A673 (cell line): ENCODE measurements around the gene NKX6-2. TPM values are rescaled to one million over a fixed set of nuclear protein-coding genes. Genes with fewer than 3 reads are reported as not detected.

Experiments
- BruUV-seq: library from RNA; stranded (reverse); fragments of 400-500 nt; replicated peaks from 2 replicates; lab custom pipeline; 2021; lab: Mats Ljungman, UMichigan
- CTCF ChIA-PET: fragments of 300-600 bp; sonication (Branson Sonifier 250); formaldehyde crosslinking; loops from one replicate; lab custom pipeline; 2022; ENCODE audit warnings: antibody characterized with exemption; lab: Charles Lee
- POLR2A ChIA-PET: fragments of 300-600 bp; sonication (Branson Sonifier 250); formaldehyde crosslinking; loops from one replicate; lab custom pipeline; 2022; ENCODE audit warnings: antibody characterized with exemption; ENCODE audit not compliant: low non-redundant PET; lab: Charles Lee
- DNase-seq: peaks from one replicate; pipeline ENCODE4 v3.0.0-alpha.2; 2015; ENCODE audit warnings: low spot score
- H3K27ac ChIP-seq: fragments of 200-600 bp; sonication (generic); 2 replicates; pipeline ENCODE4 v1.5.1; 2016; ENCODE audit warnings: mixed run types, low read depth, mild to moderate bottlenecking, mixed read lengths, antibody characterized with exemption, low read length; ENCODE audit not compliant: poor library complexity, severe bottlenecking
- H3K27me3 ChIP-seq: fragments of 200-600 bp; sonication (generic); replicated peaks from 2 replicates; pipeline ENCODE4 v1.6.1; 2017; ENCODE audit warnings: mixed run types, low read depth, mild to moderate bottlenecking, mixed read lengths, antibody characterized with exemption, low read length; ENCODE audit not compliant: insufficient read depth, poor library complexity
- H3K36me3 ChIP-seq: fragments of 200-600 bp; sonication (generic); 2 replicates; pipeline ENCODE4 v1.6.1; 2016; ENCODE audit warnings: mixed run types, mild to moderate bottlenecking, mixed read lengths, antibody characterized with exemption, low read length; ENCODE audit not compliant: insufficient read depth, poor library complexity, severe bottlenecking
- H3K4me1 ChIP-seq: fragments of 200-600 bp; sonication (generic); 2 replicates; pipeline ENCODE4 v1.6.1; 2017; ENCODE audit warnings: mixed run types, mild to moderate bottlenecking, mixed read lengths, antibody characterized with exemption, low read length; ENCODE audit not compliant: insufficient read depth, poor library complexity, severe bottlenecking
- H3K4me3 ChIP-seq: fragments of 200-600 bp; sonication (generic); 2 replicates; pipeline ENCODE4 v1.5.1; 2016; ENCODE audit warnings: low read depth, mixed run types, mild to moderate bottlenecking, mixed read lengths, low read length; ENCODE audit not compliant: poor library complexity, severe bottlenecking
- H3K9me3 ChIP-seq: fragments of 200-600 bp; sonication (generic); 2 replicates; pipeline ENCODE4 v1.6.1; 2016; ENCODE audit warnings: mixed run types, low read depth, mild to moderate bottlenecking, mixed read lengths, antibody characterized with exemption, low read length; ENCODE audit not compliant: poor library complexity, severe bottlenecking
- EZH2 ChIP-seq: fragments of 200-600 bp; sonication (generic); IDR thresholded peaks from 2 replicates; pipeline ENCODE4 v1.6.1; 2017; ENCODE audit warnings: borderline replicate concordance, low read depth, mild to moderate bottlenecking, mixed read lengths, antibody characterized with exemption, low read length; ENCODE audit not compliant: poor library complexity, severe bottlenecking
- intact Hi-C: fragments of 100-400 bp; cut with micrococcal nuclease; formaldehyde crosslinking; loops from one replicate; pipeline ENCODE4 v1.10.0; 2022; ENCODE audit not compliant: unreplicated experiment
- total RNA-seq: library from RNA; stranded (reverse); gene quantifications from 2 replicates; pipeline ENCODE4 v1.2.3, GENCODE V29; 2021
- TF ChIP-seq, protein P1 (sequence below): fragments of 300-800, 200-600 bp; sonication (generic); conservative IDR thresholded peaks from 2 replicates; pipeline ENCODE4 v1.5.1; 2017; ENCODE audit warnings: low read depth, mild to moderate bottlenecking, antibody characterized with exemption, low read length, moderate library complexity, mixed read lengths

The NKX6-2 gene
- total RNA-seq, 1 experiment from 2014 or later: not detected

DNA sequence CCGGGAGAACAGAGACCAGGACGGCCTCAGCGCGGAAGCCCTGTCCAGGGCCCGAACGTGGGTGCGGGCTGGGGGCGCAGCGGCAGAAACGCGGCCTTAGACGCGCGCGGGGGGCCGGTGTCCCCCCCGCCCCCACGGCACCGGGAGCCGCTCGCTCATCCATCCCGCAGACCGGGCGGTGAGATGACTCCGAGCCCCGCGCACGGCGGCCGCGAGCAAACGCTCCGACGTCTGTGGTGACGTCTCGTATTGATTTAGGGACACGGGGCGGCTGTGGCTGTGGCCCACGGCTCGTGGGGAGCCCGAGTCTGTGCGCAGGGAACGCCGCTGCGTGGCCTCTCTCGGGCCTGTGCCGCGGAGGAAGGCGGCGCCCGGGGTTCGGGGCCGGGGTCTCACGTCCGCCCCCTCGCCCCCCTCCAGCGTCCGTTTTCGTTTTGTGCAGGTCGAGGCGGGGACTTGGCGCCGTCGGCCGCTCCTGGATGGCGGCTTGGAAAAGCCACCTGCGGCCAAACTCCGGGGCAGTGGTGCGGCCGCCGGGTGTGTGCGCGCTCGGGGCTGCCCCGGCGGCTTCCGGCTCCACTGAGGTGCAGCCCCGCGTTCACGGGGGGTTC is 1.0 kb upstream of the NKX6-2 start:
- H3K27me3 ChIP-seq: peaks cover 85% of the 10 kb centered on the region
- no peak overlapping the region for H3K4me3 ChIP-seq
- intact Hi-C loops: no loop called here

DNA sequence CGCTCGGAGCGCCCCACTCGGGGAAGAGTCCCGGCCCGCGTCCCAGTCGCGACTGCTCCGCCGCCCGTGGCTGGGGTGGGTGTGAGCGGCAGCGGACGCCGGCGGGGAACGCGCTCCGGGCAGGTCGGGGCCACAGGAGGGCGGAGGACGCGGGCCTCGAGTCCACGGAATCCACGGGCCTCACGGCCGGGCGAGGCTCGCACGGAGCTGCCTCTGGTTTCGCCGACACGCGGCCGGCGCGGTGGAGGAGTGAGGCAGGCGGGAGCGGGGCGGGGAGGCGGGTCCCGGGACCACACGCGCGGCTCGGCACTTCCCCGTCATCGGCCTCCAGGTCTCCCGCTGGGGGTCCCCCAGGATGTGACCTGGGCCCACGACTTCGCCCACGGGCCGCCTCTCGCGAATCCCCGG is 533 bp upstream of the NKX6-2 start:
- intact Hi-C loops: no loop called here
- POLR2A ChIA-PET: no interaction called here

More for the DNA sequence above, 1.0 kb upstream of the NKX6-2 start:
- ChIA-PET CTCF (no interaction called here), POLR2A (no interaction called here)
- BruUV-seq: no TSS peak
- Histone ChIP-seq H3K27ac (no peak overlapping the region), H3K36me3 (no peaks in the 10 kb centered on the region), H3K9me3 (no peaks in the 10 kb centered on the region), H3K4me1 (no peaks in the 10 kb centered on the region)
- peak; percentile 99 for TF ChIP-seq EZH2
- TF ChIP-seq, protein P1, sequence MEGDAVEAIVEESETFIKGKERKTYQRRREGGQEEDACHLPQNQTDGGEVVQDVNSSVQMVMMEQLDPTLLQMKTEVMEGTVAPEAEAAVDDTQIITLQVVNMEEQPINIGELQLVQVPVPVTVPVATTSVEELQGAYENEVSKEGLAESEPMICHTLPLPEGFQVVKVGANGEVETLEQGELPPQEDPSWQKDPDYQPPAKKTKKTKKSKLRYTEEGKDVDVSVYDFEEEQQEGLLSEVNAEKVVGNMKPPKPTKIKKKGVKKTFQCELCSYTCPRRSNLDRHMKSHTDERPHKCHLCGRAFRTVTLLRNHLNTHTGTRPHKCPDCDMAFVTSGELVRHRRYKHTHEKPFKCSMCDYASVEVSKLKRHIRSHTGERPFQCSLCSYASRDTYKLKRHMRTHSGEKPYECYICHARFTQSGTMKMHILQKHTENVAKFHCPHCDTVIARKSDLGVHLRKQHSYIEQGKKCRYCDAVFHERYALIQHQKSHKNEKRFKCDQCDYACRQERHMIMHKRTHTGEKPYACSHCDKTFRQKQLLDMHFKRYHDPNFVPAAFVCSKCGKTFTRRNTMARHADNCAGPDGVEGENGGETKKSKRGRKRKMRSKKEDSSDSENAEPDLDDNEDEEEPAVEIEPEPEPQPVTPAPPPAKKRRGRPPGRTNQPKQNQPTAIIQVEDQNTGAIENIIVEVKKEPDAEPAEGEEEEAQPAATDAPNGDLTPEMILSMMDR: no peak
- DNase-seq: no peak

DNA sequence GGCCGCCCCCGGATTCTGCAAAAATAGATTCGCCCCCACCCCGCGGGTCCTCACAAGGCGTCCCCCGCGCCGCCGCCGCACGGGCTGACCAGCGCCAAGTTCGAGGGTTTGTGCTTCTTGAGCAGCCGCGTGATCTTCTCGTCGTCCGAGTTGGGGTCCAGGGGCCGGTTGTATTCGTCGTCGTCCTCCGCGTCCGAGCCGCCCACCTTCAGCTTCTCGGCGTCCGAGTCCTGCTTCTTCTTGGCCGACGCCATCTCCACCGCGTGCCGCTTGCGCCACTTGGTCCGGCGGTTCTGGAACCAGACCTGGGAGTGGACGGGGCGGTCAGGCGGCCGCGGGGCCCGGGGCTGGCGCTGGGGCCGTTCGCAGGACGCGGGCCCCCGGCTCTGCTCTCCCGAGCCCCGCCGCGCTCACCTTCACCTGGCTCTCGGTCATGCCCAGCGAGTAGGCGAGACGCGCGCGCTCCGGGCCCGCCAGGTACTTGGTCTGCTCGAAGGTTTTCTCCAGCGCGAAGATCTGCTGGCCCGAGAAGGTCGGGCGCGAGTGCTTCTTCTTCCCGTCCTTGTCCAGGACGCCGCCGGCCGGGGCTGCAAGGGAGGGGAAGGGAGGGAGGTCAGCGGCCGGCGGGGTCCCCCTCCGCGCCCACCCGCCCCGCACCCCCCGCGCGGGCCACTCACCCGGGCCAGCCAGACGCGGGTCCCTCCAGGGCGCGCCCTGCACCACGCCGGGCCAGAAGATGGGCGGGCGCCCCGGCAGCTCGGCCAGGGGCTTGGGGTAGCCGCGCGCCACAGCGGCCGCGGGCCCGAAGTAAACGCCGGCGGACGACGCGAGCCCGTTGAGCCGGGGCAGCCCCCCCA is 853 bp downstream of the NKX6-2 start:
- Histone ChIP-seq H3K4me1 (no peaks in the 10 kb centered on the region), H3K4me3 (no peak overlapping the region), H3K27ac (no peak overlapping the region), H3K9me3 (no peaks in the 10 kb centered on the region), H3K27me3 (peaks cover 69% of the 10 kb centered on the region), H3K36me3 (no peaks in the 10 kb centered on the region)
- intact Hi-C loops: no loop called here
- BruUV-seq: no TSS peak
- peak; percentile 86 for TF ChIP-seq EZH2
- TF ChIP-seq, protein P1: no peak
- ChIA-PET POLR2A (no interaction called here), CTCF (no interaction called here)
- no peak for DNase-seq

More for the DNA sequence above, 533 bp upstream of the NKX6-2 start:
- no peak for TF ChIP-seq EZH2
- TF ChIP-seq, protein P1: no peak
- BruUV-seq: no TSS peak
- no peak for DNase-seq
- H3K4me1 ChIP-seq: no peaks in the 10 kb centered on the region
- H3K9me3 ChIP-seq: no peaks in the 10 kb centered on the region
- CTCF ChIA-PET: no interaction called here
- H3K4me3 ChIP-seq: no peak overlapping the region
- H3K36me3 ChIP-seq: no peaks in the 10 kb centered on the region
- H3K27ac ChIP-seq: no peak overlapping the region
- H3K27me3 ChIP-seq: peaks cover 83% of the 10 kb centered on the region
